ENCODE data around the gene ADARB2. TPM values are rescaled to one million over a fixed set of nuclear protein-coding genes. Genes with fewer than 3 reads are reported as not detected.

Gene ADARB2
- total and polyA plus RNA-seq, 4 donors, result 0.55 to 0.70 (median 0.59) TPM; not detected in 1

DNA sequence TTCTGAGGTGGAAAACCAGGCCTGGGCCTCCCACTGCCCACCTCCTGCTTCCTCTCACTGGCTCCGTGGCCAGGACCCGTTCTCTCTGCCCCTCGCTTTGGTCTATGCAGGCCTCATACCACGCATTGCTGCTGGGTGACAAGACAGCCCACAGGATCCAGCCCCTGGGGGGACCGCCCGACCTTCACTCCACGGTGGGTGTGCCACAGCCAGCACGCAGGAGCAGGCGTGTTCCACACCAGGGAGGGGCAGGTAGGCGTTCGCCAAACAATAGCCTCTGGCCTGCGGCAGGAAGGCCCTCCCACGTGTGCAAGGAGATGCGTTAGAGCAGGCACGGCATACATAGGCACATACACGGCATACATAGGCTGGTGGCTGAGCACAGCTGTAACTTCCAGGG, 447.7 kb downstream of the ADARB2 start:
- no peaks in the 10 kb centered on the region for H3K36me3 ChIP-seq (ENCODE audit: control insufficient read depth in 4 of 4, insufficient read depth in 3 of 4, low read depth in 1 of 4, low read length in 3 of 4)
- H3K27ac ChIP-seq (ENCODE audit: low read depth in 1 of 2, low read length in 2 of 2), result no peak overlapping the region
- H3K4me1 ChIP-seq (ENCODE audit: control insufficient read depth in 4 of 4, insufficient read depth in 4 of 4, low read length in 3 of 4), result no peaks in the 10 kb centered on the region
- WGBS, result 86% methylated on average over 16 of the region's 16 CpGs
- no peak overlapping the region for H3K9ac ChIP-seq (ENCODE audit: low read depth in 1 of 2, low read length in 2 of 2)
- H3K9me3 ChIP-seq (ENCODE audit: control insufficient read depth in 4 of 4, low read length in 3 of 4), result no peaks in the 10 kb centered on the region
- TF ChIP-seq NR2F2 (IDR thresholded peaks at IDR 0.05), result no peak
- no peak for TF ChIP-seq SP1 (IDR thresholded peaks at IDR 0.05)
- no peak for TF ChIP-seq RXRA (IDR thresholded peaks at IDR 0.05)
- TF ChIP-seq HNF4A (conservative IDR thresholded peaks at IDR 0.05), result no peak
- TF ChIP-seq FOXA2 (IDR thresholded peaks at IDR 0.05), result no peak
- no peak overlapping the region for H3K4me3 ChIP-seq (ENCODE audit: low read depth in 1 of 3, low read length in 3 of 3)
- peaks cover 0 to 4% (median 2%) of the 10 kb centered on the region in 4 donors for H3K27me3 ChIP-seq (ENCODE audit: control insufficient read depth in 4 of 4, insufficient read depth in 4 of 4, low read length in 3 of 4)
- no peak for DNase-seq (ENCODE audit: low spot score)

- peaks cover 0 to 4% (median 2%) of the 10 kb centered on the region in 4 donors for H3K27me3 ChIP-seq (ENCODE audit: control insufficient read depth in 4 of 4, insufficient read depth in 4 of 4, low read length in 3 of 4)
- DNase-seq (ENCODE audit: low spot score), result no peak
- WGBS, result 45% methylated on average over 6 of the region's 6 CpGs
Observed at GRCh38 chr10:1287971-1288401, 449.3 kb downstream of the ADARB2 start.

More at GRCh38 chr10:1287971-1288401, 449.3 kb downstream of the ADARB2 start:
- Histone ChIP-seq H3K9me3 (ENCODE audit: control insufficient read depth in 4 of 4, low read length in 3 of 4) (no peaks in the 10 kb centered on the region), H3K4me3 (ENCODE audit: low read depth in 1 of 3, low read length in 3 of 3) (no peak overlapping the region), H3K4me1 (ENCODE audit: control insufficient read depth in 4 of 4, insufficient read depth in 4 of 4, low read length in 3 of 4) (no peaks in the 10 kb centered on the region), H3K27ac (ENCODE audit: low read depth in 1 of 2, low read length in 2 of 2) (no peak overlapping the region), H3K36me3 (ENCODE audit: control insufficient read depth in 4 of 4, insufficient read depth in 3 of 4, low read depth in 1 of 4, low read length in 3 of 4) (no peaks in the 10 kb centered on the region), H3K9ac (ENCODE audit: low read depth in 1 of 2, low read length in 2 of 2) (no peak overlapping the region)
- TF ChIP-seq HNF4A (conservative IDR thresholded peaks at IDR 0.05) (no peak), EGR1 (IDR thresholded peaks at IDR 0.05; ENCODE audit: low read depth in 2 of 2) (no peak), ZBTB33 (IDR thresholded peaks at IDR 0.05) (no peak), SP1 (IDR thresholded peaks at IDR 0.05) (no peak), YY1 (IDR thresholded peaks at IDR 0.05) (no peak), GABPA (IDR thresholded peaks at IDR 0.05 in 1 of 2, conservative IDR thresholded peaks at IDR 0.05 in 1 of 2) (no peak), FOXA2 (IDR thresholded peaks at IDR 0.05) (no peak), RAD21 (IDR thresholded peaks at IDR 0.05) (no peak), NR2F2 (IDR thresholded peaks at IDR 0.05) (no peak), HNF4G (IDR thresholded peaks at IDR 0.05) (no peak), JUND (IDR thresholded peaks at IDR 0.05) (no peak), ATF3 (IDR thresholded peaks at IDR 0.05) (no peak), FOXA1 (IDR thresholded peaks at IDR 0.05) (no peak), TAF1 (conservative IDR thresholded peaks at IDR 0.05) (no peak)
- TF ChIP-seq, protein P1, sequence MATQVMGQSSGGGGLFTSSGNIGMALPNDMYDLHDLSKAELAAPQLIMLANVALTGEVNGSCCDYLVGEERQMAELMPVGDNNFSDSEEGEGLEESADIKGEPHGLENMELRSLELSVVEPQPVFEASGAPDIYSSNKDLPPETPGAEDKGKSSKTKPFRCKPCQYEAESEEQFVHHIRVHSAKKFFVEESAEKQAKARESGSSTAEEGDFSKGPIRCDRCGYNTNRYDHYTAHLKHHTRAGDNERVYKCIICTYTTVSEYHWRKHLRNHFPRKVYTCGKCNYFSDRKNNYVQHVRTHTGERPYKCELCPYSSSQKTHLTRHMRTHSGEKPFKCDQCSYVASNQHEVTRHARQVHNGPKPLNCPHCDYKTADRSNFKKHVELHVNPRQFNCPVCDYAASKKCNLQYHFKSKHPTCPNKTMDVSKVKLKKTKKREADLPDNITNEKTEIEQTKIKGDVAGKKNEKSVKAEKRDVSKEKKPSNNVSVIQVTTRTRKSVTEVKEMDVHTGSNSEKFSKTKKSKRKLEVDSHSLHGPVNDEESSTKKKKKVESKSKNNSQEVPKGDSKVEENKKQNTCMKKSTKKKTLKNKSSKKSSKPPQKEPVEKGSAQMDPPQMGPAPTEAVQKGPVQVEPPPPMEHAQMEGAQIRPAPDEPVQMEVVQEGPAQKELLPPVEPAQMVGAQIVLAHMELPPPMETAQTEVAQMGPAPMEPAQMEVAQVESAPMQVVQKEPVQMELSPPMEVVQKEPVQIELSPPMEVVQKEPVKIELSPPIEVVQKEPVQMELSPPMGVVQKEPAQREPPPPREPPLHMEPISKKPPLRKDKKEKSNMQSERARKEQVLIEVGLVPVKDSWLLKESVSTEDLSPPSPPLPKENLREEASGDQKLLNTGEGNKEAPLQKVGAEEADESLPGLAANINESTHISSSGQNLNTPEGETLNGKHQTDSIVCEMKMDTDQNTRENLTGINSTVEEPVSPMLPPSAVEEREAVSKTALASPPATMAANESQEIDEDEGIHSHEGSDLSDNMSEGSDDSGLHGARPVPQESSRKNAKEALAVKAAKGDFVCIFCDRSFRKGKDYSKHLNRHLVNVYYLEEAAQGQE (IDR thresholded peaks at IDR 0.05), result no peak
- TF ChIP-seq, protein P2, sequence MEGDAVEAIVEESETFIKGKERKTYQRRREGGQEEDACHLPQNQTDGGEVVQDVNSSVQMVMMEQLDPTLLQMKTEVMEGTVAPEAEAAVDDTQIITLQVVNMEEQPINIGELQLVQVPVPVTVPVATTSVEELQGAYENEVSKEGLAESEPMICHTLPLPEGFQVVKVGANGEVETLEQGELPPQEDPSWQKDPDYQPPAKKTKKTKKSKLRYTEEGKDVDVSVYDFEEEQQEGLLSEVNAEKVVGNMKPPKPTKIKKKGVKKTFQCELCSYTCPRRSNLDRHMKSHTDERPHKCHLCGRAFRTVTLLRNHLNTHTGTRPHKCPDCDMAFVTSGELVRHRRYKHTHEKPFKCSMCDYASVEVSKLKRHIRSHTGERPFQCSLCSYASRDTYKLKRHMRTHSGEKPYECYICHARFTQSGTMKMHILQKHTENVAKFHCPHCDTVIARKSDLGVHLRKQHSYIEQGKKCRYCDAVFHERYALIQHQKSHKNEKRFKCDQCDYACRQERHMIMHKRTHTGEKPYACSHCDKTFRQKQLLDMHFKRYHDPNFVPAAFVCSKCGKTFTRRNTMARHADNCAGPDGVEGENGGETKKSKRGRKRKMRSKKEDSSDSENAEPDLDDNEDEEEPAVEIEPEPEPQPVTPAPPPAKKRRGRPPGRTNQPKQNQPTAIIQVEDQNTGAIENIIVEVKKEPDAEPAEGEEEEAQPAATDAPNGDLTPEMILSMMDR (IDR thresholded peaks at IDR 0.05; ENCODE audit: low read depth, low read length, missing input control), result no peak
